CD4-positive, alpha-beta T cell treated with Interferon alpha-2 for 1 hour (primary cell): ENCODE results near the gene DBH.
A peak's percentile ranks its signal among the peaks of the same experiment; 100 is the strongest.
"Not testable (repeated sequence)": the region's sequence is repeated elsewhere in the genome, so short reads cannot be mapped to it uniquely, and the experiment has no call there.

Experiments used
- DNase-seq, 2 donors: peaks; one replicate each; pipeline ENCODE4 v3.0.0-alpha.2; 2020 to 2022

DBH gene

GRCh38 chr9:133604856-133605255, 31.3 kb upstream of the DBH start:
- no peak for DNase-seq

GRCh38 chr9:133605446-133605845, 30.7 kb upstream of the DBH start:
- no peak for DNase-seq

DNA sequence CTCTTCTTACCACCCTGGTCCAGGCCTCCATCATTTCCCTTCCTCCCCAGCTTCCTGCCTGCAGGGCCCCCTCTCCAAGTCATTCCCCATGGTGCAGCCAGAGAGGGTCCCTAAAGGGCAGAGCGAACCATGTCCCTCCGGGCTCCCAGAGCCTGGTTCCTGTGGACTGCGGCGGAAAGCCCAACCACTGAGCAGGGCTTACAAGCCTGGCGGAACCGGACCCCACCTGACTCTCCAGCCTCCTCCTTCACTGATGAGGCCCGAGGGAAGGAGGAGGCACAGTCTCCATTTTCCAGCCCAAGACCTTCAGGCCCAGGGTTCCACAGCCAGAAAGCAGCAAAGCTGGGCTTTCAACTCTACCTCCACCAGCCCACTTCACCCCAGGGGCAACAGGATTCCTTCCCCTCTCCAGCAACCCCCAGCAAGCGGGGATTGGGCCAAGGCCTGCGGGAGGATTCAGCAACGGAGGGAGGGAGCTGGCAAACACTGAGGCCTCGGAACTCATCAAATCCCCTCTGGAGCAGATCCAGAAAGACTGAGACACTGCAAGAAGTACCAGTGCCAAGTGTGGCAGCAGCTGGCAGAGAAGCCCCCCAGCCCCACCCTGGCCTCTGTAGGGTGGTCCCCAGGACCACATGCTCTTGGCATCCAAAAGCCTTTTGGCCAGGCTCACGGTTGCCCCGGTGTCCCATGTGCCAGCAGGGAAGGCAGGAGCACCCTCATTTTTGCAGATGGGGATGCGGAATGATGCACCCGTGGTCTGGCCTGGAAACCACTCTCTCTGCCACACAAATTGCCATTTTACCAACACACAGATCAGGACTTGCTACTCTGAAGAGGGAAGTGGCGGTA, 30.1 kb upstream of the DBH start:
- no peak for DNase-seq

DNA sequence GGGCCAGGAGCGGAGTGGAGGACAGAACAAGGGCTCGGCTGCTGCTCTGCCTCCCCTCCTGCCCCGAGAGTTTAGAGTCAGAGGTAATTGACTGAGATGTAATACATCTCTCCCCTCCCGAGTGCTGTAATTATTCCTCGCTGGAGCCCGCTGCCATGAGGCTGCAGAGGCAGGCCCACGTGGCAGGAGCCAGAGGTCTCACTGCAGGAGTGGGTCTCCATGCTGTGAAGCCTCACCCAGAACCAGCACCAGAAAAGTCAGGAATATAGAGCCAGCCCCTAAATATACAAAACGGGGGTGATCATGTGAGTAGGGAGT, 29.5 kb upstream of the DBH start:
- DNase-seq = no peak

DNA sequence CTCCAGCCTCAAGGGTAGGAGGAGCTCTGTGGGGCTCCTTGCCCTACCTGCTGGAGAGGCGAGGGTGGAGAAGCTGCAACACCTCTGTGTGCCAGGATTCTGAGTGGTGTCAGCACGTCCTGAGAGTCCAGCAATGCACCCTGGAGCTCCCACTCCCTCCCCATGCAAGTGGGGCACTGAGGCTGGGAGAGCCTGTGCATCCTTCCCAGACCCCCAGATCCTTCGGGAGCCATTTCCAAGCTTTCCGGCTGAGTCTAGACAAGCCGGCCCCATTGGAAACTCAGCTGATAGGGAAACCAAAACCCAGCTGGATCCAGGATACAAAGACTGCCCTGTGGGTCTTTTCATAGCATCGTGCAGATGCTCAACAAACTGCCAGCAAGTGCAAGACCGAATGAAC, 28.8 kb upstream of the DBH start:
- no peak for DNase-seq

DNA sequence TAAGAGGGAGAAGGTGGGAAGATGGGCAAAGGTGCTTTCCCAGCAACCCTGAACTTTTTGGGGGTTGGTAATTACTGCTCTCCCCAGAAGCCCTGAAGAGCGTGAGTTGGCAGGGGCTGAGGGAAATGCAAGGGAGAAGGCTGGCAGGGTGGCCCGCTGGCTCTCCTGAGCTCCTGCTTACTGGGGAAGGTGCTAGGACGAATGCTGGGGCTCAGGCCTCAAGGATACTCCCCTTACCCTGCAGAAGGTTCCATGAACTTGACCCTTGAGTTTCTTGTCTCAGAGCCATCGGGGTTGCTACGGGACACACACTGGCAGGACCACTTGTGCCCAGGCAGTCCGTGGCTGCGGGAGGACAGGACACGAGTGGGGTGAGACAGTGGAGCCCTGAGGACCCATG, 28.2 kb upstream of the DBH start:
- DNase-seq = no peak

DNA sequence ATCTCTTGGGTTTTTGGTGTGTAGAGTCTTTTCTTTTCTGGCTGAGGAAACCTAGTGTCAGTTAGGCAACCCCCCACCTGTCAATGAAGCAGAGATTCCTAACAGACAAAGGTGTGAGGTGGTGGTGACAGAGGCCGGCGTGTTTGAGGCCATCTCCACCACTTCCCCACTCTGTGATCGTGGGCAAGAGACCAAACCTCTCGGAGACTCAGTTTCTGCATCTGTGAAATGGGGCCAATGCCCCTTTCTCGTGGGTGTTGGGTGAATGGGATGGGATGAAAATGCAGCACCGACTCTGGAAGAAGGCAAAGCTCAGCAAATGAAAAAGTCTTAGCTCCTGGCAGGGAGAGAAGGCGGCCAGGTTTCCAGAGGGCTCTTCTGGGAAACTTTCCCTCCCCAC, 27.8 kb upstream of the DBH start:
- no peak for DNase-seq

GRCh38 chr9:133608889-133609288, 27.3 kb upstream of the DBH start:
- DNase-seq = no peak

DNA sequence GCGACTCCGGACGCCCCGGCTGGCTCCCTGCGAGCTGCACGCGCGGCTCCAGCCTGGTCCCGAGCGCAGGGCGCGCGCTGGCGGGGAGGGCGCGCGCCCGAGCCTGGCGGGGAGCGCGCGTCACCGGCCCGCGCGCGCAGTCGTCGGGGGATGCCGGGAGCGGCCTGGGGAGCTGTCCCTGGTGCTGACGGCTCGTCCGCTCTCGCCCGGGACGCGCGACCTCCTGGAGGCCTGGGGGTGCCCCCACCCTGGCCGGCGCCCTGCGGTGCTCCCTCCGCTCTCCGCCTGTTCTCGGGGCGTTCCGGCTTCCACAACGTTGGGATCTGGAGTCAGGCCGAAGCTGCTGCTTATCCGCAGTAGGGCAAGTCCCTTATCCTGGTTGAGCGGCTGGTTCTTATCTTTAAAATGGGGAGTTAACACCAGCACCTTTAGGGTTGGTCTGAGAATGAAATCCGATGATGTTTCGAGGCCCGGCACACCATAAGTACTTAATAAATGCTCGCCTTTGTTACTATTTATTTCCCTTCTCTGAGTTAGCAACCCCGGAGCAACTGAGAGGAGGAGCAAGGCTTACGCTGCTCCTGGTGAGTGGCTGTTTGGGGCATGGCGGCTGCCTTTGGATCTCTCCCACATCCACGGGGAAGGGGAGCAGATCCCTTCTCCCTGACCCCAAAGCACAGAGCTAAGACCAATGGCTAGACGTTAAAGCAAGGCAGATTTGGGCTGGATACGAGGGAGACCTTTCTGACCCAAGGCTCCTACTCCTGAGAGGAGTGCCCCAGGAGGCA, 26.7 kb upstream of the DBH start, which contains the start of gene FAM163B:
Gene FAM163B, minus strand, starts transcription at position 79 of the 788 bp plus-strand sequence. CDS start 29,166 bp downstream, outside the sequence.
- DNase-seq = peak in 1 of 2 donors; percentile 18

GRCh38 chr9:133610845-133611244, 25.3 kb upstream of the DBH start:
- no peak for DNase-seq

- DNase-seq = no peak
These were observed 24.1 kb upstream of the DBH start for GRCh38 chr9:133612051-133612450.

DNA sequence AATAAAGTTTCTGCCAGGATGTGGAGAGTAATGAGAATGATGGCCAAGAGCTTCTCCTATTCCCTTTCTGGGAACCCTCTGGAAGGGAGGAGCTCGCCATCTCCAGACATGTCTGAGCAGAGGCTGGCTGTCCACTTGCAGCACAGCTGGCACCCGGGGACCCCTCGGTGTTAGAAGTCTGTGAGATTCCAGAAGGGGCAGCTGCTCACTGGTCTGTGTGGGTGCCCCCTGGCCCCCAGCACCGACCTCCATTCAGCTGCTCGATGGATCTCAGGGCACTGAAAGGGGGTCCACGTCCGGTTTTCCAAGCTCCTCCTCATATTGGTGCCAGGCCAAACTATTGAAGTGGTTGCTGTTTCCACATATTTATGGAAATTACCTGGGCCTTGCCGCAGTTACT, 23.3 kb upstream of the DBH start:
- DNase-seq = no peak

GRCh38 chr9:133613432-133613831, 22.7 kb upstream of the DBH start:
- no peak for DNase-seq

- DNase-seq = no peak
These were observed 22.1 kb upstream of the DBH start for GRCh38 chr9:133614056-133614455.

- DNase-seq = no peak
These were observed 21.5 kb upstream of the DBH start for GRCh38 chr9:133614678-133615077.

GRCh38 chr9:133615186-133615585, 21.0 kb upstream of the DBH start:
- DNase-seq = no peak

DNA sequence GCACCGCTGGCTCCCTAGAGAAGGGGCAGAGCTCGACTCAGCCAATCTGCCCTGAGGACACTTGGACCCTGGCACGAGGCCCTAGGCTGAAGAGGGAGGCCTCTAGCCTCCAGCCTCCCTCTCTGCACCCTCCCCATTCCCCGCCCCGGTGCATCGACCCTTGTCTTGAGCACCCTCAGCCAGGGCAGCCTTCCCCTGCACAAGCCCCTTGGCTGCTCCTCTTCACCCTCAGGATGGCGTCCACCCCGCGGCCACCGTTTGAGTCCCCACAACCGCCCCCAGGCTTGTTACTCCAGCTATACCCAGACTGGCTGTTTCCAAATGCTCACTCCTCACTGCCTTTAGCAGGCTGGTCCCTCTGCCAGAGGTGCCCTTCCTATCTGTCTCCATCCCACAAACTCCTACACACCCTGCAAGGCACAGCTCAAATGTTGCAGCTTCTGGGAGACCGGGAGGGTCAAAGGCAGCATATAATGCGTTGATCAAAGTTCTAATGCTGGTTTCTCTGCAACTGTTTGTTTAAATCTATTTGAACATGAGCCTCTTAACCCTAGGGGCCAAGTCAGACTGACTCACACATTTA, 20.5 kb upstream of the DBH start:
- DNase-seq = no peak

DNA sequence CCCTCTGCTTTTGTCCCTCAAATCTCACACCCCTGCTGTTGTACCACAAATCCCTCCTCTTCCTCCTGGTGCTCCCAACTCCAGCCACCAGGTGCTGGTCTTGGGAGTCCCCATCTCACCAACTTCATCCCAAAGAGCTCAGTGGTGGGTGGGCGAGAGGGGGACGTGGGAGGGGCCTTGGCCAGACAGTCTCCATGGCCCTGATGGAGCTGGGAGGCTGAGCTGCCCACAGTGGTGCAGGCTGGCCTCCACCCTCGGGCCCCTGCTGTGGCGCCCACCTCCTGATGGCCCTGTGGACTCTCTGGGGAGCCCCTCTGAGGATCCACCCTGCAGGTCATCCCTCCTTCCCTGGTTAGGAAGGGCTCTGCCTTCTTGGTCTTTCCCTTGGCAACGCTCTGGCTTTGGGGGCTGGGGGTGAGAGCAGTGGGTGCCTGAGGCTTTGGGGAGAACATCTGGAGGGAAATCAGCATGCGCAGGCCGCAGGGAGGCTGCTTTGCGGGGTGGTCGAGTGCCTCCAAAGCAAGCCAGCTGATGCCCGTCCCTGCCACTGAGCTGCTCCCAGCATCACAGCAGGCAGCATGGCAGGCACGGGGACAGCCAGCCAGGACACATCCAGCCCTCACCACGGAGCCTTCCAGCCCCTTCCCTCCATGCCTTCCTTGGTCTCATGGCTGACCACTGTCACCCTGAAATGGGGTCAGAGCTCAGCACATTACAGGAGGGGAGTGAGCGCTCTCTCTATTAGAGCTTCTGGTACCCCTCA, 19.3 kb upstream of the DBH start:
- no peak for DNase-seq

DNA sequence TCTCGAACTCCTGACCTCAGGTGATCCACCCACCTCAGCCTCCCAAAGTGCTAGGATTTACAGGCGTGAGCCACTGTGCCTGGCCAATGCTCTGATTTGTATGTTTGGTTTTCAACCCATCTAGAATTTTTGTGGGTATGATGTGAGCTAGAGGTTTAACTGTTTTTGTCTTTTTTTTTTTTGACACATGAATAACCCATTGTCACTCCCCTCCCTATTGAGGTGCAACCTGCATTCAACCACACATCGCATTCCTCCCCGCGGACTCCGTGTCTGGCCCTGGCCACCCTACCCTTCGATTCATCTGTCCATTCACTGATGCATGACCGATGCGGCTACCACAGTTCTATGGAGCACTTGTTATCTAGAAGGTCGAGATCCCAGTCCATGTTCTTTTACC, 17.4 kb upstream of the DBH start:
- DNase-seq = no peak

DNA sequence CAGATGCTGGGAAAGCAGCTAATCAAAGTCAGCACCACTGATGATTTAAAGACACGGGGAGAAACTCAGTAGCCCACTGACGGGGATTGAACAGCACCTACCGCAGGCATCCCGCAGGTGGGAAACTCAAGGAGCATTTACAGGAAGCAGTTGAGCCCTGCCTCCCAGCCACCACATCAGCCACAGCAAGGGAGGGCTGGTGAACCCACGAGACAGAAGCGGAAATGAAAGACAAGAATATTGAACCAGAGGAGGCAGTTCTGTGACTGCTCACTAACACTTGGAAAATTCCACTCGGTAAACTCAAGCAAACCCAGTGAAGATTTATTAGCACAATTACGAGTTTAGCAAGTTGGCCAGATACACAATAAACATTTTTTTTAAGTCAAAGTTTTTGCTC, 16.4 kb upstream of the DBH start:
- peak; percentile 72 to 77 for DNase-seq

DNA sequence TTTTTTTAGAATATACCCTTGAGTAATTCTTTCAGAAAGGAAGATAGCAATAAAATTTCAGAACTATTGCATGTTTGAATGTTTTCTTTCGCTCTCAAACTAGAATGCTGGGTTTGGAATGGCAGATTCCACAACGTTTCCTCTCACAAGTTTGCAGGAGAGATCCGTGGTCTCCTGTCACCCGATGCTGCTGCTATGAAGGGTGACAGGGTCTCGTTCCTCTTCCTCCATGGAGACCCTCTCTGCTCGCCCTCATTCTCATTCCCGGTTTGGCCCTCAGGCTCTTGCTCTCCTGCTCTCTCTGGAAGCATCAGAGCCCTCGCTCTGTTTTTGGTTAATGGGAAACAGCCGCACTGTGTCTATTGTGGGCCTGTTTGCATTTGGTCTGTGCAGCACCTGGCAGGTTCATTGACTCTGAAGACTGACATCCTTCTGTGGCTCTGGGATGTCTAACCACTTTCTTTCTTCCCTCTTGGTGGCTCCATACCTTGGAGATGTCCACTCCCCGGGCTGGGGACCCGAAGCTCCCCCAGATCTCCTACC, 14.4 kb upstream of the DBH start:
- no peak for DNase-seq

DNA sequence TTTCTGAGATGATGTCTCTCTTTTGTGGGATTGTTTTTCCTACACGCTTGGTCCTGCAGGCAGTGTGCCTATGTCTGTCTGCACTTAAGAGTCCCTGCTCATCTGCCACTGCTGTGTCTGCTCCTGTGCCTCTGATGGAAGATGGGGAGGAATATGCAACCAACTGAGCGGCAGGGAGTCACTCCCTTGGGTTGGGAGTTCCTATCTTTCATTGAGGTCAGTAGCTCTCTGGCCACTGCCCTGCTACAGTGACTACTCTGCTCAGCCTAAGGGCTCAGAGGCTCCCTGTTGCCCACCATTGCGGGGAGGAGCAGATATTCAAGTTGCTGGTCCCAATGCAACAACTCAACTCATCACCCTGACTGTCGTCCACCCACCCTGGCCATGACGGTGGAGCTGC, 13.6 kb upstream of the DBH start:
- no peak for DNase-seq

GRCh38 chr9:133626008-133626407, 10.2 kb upstream of the DBH start:
- DNase-seq = not testable (repeated sequence)
